K562 (cell line): ENCODE results near the gene ABCA13. TPM values are rescaled to one million over a fixed set of nuclear protein-coding genes. Genes with fewer than 3 reads are reported as not detected.

ENCODE experiments used
- ARID4B ChIP-seq: sonication (generic); formaldehyde crosslinking; IDR thresholded peaks from 2 replicates; pipeline ENCODE4 v1.8.0; 2022; ENCODE audit warnings: mild to moderate bottlenecking, missing genetic modification reagents
- CCNT2 ChIP-seq: IDR thresholded peaks from 2 replicates; pipeline ENCODE4 v1.6.1; 2011; ENCODE audit warnings: borderline replicate concordance, low read depth, mild to moderate bottlenecking, moderate library complexity, mixed read lengths, low read length; ENCODE audit not compliant: insufficient read length; ENCODE audit errors: extremely low read depth
- MBD2 ChIP-seq: sonication (generic); IDR thresholded peaks from 2 replicates; pipeline ENCODE4 v1.6.1; 2016; ENCODE audit warnings: low read depth, borderline replicate concordance
- OTX1 ChIP-seq: fragments of 450-650 bp; formaldehyde crosslinking; IDR thresholded peaks from 2 replicates; pipeline ENCODE4 v1.4.0; 2022; ENCODE audit warnings: mild to moderate bottlenecking
- PHB ChIP-seq: fragments of 250-450 bp; sonication (Bioruptor Pico); IDR thresholded peaks from 2 replicates; pipeline ENCODE4 v1.5.0; 2021
- POLR3A ChIP-seq: IDR thresholded peaks from 2 replicates; pipeline ENCODE4 v1.6.1; 2011; ENCODE audit warnings: borderline replicate concordance, mild to moderate bottlenecking, moderate library complexity; ENCODE audit not compliant: insufficient read length, insufficient read depth; ENCODE audit errors: extremely low read depth
- RCOR1 ChIP-seq, 2 experiments: IDR thresholded peaks; 2 replicates each; pipeline ENCODE4 v1.6.1; 2012; ENCODE audit warnings: low read depth in 2 of 2, low read length in 2 of 2, borderline replicate concordance in 1 of 2, improper control_type of control experiment in 1 of 2
- ZNF586 ChIP-seq: fragments of 450-650 bp; formaldehyde crosslinking; conservative IDR thresholded peaks from 2 replicates; pipeline ENCODE4 v1.4.0; 2020; ENCODE audit warnings: mild to moderate bottlenecking, moderate library complexity
- polyA plus RNA-seq, 8 experiments: library from polyadenylated mRNA; depleted of rRNA in 4 of 8; stranded (reverse) in 5 of 8; unstranded in 3 of 8; fragments of >200 nt; fragmentation: Nextera tagmentation in 2 of 8; fragmentation: Illumina TruSeq in 1 of 8; extraction: Ambion mirVana in 2 of 8; extraction: Trizol in 1 of 8; gene quantifications; 2 replicates each; pipeline versions ENCODE4 v1.2.1 to v1.2.3, GENCODE V29; 2011 to 2014; ENCODE audit warnings: inconsistent platforms in 1 of 8, missing spikeins in 1 of 8
- total RNA-seq, 7 experiments: library from RNA; depleted of rRNA in 6 of 7; stranded (reverse); fragments of >200 nt in 6 of 7; fragmentation: Illumina TruSeq in 2 of 7; extraction: Trizol in 2 of 7; gene quantifications; 2 replicates each; pipeline versions ENCODE4 v1.2.1 to v1.2.3, GENCODE V29; 2011 to 2021; ENCODE audit warnings: low replicate concordance in 1 of 7
- TF ChIP-seq, protein P1 (sequence below): fragments of 450-650 bp; IDR thresholded peaks from 2 replicates; pipeline ENCODE4 v1.6.1; 2018; ENCODE audit warnings: mild to moderate bottlenecking, low read depth; ENCODE audit not compliant: partially characterized antibody

The ABCA13 gene
- total and polyA plus RNA-seq, 9 of the 15 experiments (the other 6 are each of a cell fraction or from before 2014, with no cell fraction given), result 0.14 to 1.5 (median 0.38) TPM

- TF ChIP-seq MBD2 (no peak), OTX1 (CRISPR knock-in tag) (no peak), ZNF586 (CRISPR knock-in tag) (no peak), RCOR1 (IDR thresholded peaks at IDR 0.05; ENCODE audit: borderline replicate concordance in 1 of 2, low read depth in 2 of 2, low read length in 2 of 2) (no peak), PHB (CRISPR knock-in tag) (no peak), POLR3A (no peak), ARID4B (no peak), CCNT2 (no peak)
- TF ChIP-seq, protein P1, sequence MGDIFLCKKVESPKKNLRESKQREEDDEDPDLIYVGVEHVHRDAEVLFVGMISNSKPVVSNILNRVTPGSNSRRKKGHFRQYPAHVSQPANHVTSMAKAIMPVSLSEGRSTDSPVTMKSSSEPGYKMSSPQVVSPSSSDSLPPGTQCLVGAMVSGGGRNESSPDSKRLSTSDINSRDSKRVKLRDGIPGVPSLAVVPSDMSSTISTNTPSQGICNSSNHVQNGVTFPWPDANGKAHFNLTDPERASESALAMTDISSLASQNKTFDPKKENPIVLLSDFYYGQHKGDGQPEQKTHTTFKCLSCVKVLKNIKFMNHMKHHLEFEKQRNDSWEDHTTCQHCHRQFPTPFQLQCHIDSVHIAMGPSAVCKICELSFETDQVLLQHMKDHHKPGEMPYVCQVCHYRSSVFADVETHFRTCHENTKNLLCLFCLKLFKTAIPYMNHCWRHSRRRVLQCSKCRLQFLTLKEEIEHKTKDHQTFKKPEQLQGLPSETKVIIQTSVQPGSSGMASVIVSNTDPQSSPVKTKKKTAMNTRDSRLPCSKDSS, result no peak
These were observed 439.4 kb downstream of the ABCA13 start (continued) for GRCh38 chr7:48610705-48611104.
